NCI-H1694 treated with DMSO at 0.1 percent for 48 hours (cell line): ENCODE measurements around the gene PROSER2.

ENCODE experiments used
- DNase-seq: peaks from one replicate; lab custom pipeline; 2025; lab: John Stamatoyannopoulos, UW

The PROSER2 gene

DNA sequence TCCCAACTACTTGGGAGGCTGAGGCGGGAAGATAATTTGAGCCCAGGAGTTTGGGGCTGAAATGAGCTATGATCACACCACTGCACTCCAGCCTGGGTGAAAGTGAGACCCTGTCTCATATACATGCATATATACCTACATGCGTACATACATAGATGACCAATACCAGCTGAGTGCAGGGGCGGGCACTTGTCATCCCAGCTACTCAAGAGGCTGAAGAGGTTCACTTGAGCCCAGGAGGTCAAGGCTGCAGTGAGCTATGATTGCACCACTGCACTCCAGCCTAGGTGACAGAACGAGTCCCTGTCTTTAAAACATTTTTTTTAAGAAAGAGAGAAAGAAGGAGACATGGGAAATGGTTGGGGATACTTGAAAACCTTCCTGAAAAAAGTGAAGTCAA is 17.4 kb upstream of the PROSER2 start:
- no peak for DNase-seq

DNA sequence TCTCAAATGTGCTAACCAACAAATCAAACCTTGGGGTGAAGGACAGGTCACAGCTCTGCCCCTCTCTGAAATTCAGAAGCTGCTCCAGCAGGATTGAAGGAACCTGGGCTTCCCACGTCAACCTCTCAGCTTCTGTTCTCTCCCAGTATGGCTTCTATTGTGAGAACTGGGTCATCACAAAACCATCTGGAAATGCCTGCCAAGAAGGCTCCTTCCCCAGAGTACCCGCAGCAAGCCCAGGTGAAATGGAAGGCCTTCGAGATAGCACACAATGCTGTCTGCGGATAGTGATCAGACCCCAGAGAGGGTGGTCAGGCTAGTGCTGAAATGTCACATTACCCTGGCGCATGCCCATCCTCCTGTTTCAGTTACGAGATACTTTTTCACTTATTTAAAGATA is 16.4 kb upstream of the PROSER2 start:
- DNase-seq: no peak

DNA sequence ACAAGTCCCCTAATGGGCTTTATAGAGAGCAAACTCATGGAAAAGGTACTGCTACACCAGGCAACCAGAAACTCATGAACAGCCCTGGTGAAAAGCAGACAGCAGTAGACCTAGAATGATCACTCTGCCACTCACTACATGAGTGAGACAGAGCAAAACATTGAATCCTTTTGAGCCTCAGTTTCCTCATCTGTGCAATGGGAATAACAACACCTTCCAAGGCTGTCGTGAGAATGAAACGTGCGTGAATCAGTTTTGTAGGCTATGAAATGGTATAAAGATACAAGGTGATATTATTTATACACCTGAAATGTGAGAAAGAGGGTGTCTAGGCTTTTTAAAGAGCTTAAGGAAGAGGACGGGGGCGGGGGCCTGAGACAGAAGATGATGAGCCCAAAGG is 14.3 kb upstream of the PROSER2 start:
- DNase-seq: no peak

DNA sequence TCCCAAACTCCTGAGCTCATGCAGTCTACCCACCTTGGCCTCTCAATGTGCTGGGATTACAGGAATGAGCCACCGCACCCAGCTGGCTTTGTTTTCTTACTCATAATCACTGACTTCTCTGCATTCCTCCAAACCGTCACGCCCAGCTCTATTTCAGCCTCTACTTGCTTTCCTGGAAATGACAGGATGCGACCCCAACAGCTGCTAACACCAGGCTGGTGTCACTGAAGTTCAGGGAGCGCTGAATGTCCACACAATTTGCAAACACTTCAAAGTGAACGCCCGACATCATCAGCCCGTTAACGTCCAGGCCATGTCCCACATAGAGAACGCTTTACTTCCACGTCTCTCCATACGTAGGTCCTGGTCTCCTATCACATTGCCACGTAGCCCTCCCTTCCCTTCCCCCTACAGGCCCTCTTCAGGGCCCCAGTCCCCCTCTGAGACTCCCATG is 12.8 kb upstream of the PROSER2 start:
- no peak for DNase-seq

DNA sequence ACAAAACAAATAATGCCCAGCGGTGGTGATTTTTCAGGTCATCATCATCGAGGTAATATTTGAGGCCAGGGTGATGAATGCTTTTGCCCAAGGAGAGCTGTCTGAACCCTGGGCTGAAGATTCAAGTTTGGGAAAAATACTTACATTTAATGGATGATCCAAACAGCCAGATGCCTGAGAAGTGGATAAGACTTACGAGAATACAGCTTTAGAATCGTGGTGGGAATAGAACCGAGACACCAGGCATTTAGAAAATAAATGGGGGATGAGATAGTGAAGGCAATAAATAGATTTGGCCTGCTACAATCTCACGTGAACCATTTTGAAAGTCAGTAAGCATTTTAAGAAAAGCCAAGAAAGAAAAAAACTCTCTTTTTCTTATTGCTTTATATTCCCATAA is 12.2 kb upstream of the PROSER2 start:
- no peak for DNase-seq

DNA sequence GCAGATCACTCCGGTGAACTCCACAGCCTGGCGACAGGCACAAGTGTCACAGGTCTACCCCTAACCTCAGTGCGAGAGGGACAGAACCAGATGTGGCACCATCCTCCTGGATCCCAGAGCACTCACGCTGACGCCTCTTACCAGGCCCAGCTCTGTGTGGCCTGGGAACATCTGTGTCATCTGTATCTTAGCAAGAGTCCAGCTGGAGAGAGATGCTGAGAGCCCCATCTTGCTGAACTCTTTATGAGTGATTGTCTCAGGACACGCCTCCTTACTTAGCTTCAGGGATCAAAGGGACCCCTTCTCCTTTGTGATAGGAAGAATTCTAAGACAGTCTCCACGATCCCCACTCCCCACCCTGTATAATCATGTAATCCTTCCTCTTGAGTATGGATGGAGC is 10.0 kb upstream of the PROSER2 start:
- no peak for DNase-seq

DNA sequence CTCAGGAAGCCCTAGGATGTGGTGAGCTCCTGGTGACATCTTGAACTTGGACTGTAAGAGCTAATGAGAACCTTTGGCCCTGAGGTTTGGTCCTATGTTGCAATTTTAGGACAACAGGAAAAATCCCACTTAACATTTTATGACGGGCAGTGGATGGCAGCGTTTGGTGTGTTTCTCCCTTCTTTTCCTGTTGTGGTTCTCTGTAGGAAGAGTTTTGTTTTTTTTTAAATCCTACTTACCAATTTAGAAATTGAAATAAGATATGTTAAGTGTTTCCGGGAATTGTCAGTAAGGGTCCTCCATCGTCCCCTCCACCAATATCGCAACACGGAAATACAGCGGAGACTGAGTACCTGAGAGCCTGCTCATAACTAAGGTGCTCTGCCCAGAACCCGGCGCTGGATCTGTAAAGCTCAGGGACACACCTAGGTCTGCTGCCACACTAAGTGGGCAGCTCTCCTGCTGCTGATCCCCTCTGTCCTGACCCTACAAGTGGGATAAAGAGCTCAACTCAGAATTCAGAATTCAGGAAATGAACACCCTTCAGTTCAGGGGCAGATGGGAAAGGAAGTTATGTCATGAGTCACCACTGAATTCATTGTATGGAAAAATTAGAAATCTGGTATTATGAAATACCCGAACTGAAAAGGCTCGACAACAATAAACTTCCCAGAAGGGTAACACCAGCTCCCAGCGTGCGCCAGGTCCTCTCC is 9.1 kb upstream of the PROSER2 start:
- no peak for DNase-seq

DNA sequence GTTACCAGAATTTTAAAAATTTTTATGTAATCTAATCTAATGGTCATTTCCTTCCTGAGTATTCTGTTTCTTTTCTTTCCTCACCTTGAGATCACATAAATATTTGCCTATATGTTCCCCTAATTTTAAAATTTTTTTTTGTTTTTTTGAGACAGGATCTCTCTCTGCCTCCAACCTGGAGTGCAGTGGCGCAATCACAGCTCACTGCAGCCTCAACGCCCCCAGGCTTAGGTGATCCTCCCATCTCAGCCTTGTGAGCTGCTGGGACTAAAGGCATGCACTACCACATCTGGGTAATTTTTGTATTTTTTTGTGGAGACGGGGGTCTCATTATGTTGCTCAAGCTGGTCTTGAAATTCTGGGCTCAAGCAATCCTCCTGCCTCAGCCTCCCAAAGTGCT is 4.1 kb upstream of the PROSER2 start:
- no peak for DNase-seq

DNA sequence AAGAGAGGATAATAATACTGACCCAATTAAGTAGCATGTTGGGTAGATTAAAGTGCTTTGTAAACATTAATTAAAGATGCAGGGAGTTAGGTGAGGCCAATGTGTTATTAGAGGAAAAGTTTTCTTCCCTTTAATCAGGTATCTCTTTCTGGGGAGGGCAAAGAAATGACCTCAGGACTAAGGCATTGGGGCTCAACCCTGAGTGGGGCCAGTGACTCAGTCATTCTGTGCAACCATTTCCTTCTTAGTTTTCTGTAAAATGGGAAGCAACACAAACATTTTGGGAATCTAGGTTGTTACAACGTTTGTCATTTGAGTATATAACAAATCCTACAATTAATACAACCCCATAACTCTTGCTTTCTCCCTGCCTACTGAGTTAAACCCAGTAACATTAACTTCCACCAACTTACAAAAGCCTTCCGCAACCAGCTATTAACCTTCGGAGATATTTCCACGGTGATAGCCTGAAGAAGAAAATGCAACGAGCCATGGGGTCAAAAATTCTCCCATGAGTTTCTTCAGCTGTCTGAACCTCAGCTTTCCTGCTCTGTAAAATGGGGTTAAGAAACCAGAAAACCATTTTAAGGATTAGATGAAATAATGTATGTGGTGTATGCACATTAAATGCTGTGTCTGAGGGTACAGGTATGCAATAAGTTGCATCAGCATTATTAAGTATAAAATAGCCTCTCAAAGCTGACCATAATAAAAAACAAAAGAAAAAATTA is 965 bp upstream of the PROSER2 start:
- DNase-seq: no peak

DNA sequence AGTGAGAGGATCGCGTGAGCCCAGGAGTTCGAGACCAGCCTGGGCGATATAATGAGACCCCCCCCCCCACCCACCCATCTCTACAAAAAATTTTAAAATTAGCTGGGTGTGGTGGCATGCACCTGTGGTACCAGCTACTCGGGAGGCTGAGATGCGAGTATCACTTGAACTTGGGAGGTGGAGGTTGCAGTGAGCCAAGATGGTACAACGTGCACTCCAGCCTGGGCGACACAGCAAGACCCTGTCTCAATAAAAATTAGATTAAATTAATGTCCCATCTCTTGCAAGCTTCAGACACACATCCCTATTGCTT is 391 bp upstream of the PROSER2 start:
- DNase-seq: no peak

DNA sequence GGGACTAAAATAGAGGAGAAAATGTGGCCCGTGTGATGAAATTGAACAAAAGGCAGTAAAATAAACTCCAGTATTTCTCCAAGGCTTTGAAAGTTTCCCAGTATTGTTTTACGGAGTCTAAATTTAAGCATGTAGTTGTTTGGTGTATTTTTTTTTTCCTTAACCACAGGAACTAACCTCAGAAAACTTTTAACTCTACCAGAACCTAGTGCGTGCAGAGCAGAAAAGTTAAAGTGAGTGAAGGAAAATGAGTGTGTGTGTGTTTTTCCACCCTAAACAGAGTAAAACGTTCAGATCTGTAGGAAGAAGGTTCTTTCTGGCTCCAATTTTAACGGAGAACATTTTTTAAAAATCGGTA is 812 bp downstream of the PROSER2 start:
- no peak for DNase-seq

DNA sequence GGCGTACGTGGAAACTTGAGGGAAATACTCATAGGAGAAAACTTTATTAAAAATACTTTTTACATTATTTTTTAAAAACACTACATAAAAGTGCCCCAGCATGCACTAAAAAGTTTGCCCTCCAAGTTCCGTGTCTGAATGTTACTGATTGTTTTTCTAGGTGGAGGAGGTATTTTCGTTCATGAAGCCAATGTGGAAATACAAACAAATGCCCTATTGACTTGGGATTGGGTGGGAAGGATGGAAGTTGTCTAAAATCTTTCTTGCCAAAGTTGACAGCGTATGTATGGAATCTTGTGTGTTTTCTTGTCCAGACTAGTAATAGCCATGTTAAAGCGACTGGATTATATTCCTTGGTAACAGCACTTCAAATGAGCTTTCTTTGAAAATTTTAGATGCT is 1.2 kb downstream of the PROSER2 start:
- DNase-seq: no peak

DNA sequence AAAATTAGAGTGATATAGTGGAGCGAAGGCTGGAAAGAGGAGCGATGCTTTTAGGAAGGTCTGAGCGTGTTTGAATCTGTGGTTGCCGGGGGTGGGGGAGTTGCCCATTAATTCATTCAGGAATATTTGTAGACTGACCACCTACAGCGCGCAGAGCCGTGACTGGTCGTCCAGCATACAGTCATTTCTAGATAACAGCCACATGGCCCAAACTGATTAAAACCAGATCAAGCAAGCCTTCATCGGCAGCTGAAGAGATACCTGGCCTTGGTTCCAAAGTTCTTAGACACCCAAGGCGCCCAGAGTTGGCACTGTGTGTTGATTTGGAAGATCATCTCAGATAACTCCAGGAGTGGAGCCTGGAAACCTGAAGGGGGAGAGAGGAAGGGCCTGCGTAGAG is 1.7 kb downstream of the PROSER2 start:
- DNase-seq: no peak

DNA sequence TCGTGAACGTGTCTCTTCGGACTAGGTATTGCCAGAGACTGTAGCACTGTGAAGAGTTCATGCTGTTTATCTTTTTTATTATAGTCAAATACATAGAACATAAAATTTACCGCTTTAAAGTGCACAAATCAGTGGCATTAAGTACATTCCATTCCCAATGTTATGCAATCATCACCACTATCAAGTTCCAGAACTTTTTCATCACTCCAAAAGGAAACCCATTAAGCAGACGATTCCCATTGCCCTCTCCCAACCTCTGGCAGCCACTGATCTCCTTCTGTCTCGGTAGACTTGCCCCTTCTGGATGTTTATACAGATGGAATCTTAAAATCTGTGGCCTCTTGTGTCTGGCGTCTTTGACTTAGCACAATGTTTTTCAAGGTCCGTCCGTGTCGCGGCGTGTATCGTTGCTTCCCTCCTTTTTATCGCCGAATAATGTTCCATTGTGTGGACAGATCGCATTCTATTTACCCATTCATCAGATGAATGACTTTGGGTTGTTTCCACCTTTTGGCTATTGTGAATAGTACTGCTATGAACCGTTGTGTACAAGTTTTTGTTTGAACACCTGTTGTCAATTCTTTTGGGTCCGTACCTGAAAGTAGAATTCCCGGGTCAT is 2.7 kb downstream of the PROSER2 start:
- DNase-seq: no peak

DNA sequence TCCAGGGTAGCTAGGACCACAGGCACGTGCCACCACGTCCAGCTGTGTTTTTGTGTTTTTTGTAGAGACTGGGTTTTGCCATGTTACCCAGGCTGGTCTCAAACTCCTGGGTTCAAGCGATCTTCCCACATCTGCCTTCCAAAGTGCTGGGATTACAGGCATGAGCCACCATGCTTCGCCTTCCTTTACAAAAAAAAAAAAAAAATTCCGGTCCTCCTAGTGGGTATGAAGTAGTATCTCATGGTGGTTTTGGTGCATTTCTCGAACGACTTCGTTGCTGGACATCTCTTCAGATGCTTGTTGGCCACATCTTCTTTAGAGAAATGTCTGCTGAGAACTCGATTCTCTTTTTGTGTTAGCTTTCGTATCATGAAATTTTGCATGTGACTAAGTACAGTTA is 3.9 kb downstream of the PROSER2 start:
- no peak for DNase-seq

DNA sequence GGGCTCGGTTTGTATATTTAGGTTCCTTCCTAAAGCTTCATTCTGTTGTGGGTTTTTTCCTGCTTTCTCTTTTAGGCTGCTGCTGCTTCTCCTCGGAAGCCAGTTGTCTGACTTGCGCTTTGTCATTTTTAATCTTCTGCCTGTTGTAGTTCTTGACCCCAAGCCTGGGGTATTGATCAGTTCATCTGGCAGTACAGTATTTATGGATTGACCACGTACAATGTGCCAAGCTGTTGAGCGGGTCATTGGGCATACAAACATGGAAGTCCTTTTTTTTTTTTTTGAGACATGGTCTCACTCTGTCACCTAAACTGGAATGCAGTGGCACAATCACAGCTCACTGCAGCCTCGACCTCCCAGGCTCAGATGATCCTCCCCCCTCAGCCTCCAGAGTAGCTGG is 4.3 kb downstream of the PROSER2 start:
- no peak for DNase-seq

DNA sequence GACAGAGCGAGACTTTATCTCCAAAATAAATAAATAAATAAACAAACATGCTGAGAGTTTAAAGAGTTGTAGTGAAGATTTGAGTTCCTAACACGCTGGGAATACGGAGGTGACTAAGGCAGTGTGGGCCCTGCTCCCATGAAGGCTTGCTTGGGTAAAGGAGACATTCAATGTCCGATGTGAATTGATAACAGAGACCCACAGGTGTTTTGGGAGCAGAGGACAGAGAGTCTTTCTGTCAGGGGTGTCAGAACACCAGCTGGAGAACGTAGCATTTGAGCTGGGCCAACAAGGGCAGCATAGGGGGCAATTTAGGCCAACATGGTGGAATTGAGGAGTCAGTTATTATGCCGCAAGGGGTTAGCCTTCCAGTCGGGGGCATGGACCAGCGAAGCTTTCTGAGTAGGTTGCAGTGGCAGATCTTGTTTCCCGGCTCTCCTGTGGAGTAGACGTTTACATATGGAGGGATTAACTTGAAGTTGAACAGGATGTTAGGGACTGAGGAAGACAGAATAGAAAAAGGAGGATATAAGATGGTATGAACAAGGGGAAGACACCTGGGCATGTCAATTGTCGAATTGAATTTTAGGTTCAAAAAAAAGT is 5.6 kb downstream of the PROSER2 start:
- no peak for DNase-seq

DNA sequence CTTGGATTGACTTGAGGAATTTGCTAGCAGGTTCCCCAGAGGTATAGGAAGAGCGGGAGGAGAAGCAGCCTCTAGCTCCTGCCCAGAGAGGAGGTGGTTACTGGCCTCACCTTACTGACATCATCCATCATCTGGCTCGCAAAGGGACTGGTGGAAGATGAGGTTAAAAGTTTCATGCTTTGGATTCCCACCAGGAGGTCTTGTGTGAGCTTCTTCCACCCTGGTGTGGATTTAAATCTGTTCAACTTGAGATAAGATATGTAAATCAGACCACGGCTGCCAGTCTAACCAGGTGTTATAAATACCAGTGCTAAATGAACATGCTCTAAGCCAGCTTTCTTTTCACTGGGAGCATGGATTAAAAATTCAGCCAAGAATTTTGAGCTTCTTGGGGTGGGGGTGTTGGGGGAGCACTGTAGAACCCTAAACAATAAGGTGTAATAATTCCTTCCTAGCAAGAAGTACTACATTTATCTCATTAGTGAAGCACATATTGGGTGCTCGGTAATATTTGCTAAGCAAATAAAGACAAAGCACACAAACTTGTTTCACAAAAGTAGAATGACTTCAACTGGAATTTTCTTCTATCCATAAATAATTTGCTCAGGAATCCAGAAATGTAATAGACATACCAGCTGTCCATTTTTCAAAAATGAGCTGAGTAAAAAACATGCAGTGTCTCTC is 7.8 kb downstream of the PROSER2 start:
- no peak for DNase-seq

DNA sequence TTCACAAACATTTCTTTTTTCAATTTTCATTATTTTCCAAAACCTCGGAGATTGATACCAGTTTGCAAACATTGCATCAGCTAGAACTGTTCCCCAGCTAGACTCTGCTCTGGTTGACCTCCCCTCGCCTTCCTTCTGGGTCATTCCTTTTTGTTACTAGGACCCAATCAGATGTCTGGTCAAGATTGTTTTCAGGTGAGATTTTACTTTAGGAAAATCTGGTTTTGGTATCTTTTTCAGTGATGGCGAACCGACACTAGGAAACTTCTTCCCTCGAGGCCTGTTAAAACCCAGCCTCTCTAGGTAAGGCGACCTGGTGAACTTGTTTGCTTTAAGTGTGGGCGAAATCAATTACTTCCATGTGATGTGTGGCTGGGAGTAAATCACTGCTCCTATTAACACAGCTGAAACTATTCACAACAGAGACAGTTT is 8.4 kb downstream of the PROSER2 start:
- DNase-seq: no peak

DNA sequence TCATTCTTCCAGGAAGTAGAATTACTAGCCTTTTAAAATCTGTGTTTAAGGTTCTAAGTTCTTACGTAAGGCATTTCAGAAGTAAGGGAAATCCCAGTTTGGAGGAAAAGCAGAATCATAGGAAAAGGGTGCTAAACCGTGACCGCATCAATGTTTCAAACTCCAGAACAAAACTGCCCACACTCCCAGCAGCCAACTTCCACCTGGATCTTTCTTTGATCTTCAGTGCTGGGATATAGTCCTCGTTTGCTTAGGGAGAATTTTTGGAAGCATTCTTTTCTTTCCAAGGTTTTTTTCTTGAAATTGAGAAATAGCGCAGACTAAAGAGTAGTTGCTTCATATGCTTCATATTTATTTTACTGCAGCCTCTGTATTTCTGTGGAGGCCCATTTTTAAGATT is 8.9 kb downstream of the PROSER2 start:
- no peak for DNase-seq

DNA sequence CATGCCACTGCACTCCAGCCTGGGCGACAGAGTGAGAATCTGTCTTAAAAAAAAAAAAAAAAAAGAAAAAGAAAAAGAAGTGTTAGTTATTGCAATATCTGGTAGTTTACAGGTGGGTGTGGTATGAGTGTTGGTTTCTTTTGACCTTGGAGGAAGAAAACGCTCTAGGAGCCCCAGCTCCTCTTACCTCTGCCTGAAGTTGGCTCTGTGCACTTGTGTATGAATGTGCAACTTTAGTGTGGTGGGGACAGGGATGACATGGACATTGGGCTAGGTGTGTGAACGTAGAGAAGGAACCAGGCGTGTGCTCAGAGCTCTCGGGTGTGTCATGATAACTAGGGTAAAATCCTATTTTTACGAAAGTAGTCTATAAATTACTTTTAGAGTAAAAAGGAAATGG is 11.9 kb downstream of the PROSER2 start:
- DNase-seq: no peak

DNA sequence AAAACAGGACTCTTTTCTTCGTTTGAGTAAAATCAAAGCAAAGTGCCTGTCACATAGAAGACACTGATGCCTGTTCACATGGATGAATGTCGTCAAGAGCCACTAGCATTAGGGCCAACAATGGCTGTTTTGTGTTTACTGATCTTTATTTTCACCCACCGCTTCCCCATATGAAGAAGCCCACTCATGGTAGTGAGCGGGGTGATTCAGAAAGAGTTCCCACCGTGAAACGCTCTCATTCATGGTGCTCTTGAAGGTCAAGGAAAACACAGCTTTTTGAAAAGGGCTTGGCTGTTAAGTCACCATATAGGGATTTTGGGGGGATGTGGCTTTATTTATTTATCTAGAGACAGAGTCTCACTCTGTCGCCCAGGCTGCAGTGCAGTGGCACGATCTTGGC is 12.5 kb downstream of the PROSER2 start:
- DNase-seq: no peak
